Activated B cell treated with CpG ODN at 0.5 μM for 24 hours (primary cell): ENCODE measurements around the gene JPH3. TPM values are rescaled to one million over a fixed set of nuclear protein-coding genes. Genes with fewer than 3 reads are reported as not detected.

Source experiments
- ATAC-seq: fragments of 200-7000 bp; cut with Tn5 transposase; one replicate; pipeline ENCODE4 v1.10.0; 2021; ENCODE audit warnings: low read depth, mild to moderate bottlenecking, moderate library complexity
- CTCF ChIA-PET: fragments of 350-600 bp; sonication (Branson Sonifier 250); formaldehyde crosslinking; loops from one replicate; lab custom pipeline; 2021; ENCODE audit warnings: antibody characterized with exemption; lab: Charles Lee
- POLR2A ChIA-PET: fragments of 350-600 bp; sonication (Branson Sonifier 250); formaldehyde crosslinking; loops from one replicate; lab custom pipeline; 2021; ENCODE audit warnings: antibody characterized with exemption; lab: Charles Lee
- DNase-seq: peaks from one replicate; pipeline ENCODE4 v3.0.0; 2022
- H3K27ac Mint-ChIP-seq: one replicate; pipeline ENCODE4 v1.8.0; 2020; ENCODE audit warnings: mixed read lengths
- H3K27me3 Mint-ChIP-seq: one replicate; pipeline ENCODE4 v1.8.0; 2021; ENCODE audit warnings: mixed read lengths
- H3K36me3 Mint-ChIP-seq: one replicate; pipeline ENCODE4 v1.8.0; 2021; ENCODE audit warnings: low read depth, mixed read lengths
- H3K4me1 Mint-ChIP-seq: one replicate; pipeline ENCODE4 v1.8.0; 2021; ENCODE audit warnings: mixed read lengths
- H3K4me3 Mint-ChIP-seq: one replicate; pipeline ENCODE4 v1.8.0; 2020; ENCODE audit warnings: mild to moderate bottlenecking, mixed read lengths
- H3K9me3 Mint-ChIP-seq: one replicate; pipeline ENCODE4 v1.8.0; 2020; ENCODE audit warnings: mixed read lengths
- CTCF ChIP-seq: fragments of 200-600 bp; IDR thresholded peaks from one replicate; pipeline ENCODE4 v1.8.0; 2022; ENCODE audit warnings: antibody characterized with exemption, mild to moderate bottlenecking
- intact Hi-C: fragments of 100-400 bp; cut with micrococcal nuclease; formaldehyde crosslinking; loops from one replicate; pipeline ENCODE4 v1.15.1; 2024
- total RNA-seq: library from RNA; stranded (reverse); gene quantifications from 2 replicates; pipeline ENCODE4 v1.2.3, GENCODE V29; 2022

JPH3 gene
- total RNA-seq, 1 donor from 2014 or later = not detected

- no peaks in the 10 kb centered on the region for H3K9me3 Mint-ChIP-seq
- no peak for TF ChIP-seq CTCF
- no peaks in the 10 kb centered on the region for H3K4me1 Mint-ChIP-seq
- intact Hi-C loops = no loop called here
- H3K27me3 Mint-ChIP-seq = peaks cover 11% of the 10 kb centered on the region
- no peak overlapping the region for H3K27ac Mint-ChIP-seq
- ATAC-seq (no peak), DNase-seq (no peak)
- H3K4me3 Mint-ChIP-seq = no peak overlapping the region
- ChIA-PET POLR2A (no interaction called here), CTCF (no interaction called here)
- H3K36me3 Mint-ChIP-seq = no peaks in the 10 kb centered on the region
These were observed 11.7 kb downstream of the JPH3 start for GRCh38 chr16:87613961-87614360.

GRCh38 chr16:87615621-87616041 lies 13.3 kb downstream of the JPH3 start:
- ChIA-PET POLR2A (no interaction called here), CTCF (no interaction called here)
- intact Hi-C loops = no loop called here
- no peak for TF ChIP-seq CTCF
- ATAC-seq = no peak
- peaks cover 19% of the 10 kb centered on the region for H3K27me3 Mint-ChIP-seq
- H3K4me3 Mint-ChIP-seq = no peak overlapping the region
- no peaks in the 10 kb centered on the region for H3K9me3 Mint-ChIP-seq
- H3K4me1 Mint-ChIP-seq = no peaks in the 10 kb centered on the region
- H3K36me3 Mint-ChIP-seq = no peaks in the 10 kb centered on the region
- no peak overlapping the region for H3K27ac Mint-ChIP-seq
- no peak for DNase-seq

DNA sequence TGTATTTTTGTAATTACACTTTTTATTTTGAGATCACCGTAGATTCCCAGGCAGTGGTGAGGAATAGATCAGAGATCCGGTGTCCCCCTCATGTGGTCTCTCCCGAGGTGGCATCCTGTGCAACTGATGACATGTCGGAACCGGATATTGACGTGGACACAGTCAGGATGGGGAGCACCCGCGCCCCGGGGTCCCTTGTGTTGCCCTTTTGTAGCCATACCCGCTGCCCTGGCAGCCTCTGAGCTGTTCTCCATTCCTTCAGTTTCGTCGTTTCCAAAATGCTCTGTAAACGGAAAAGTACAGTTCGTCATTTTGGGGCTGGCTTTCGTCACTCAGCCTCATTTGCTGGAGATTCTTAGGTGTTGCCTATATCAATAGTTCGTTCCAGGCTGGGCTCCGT lies 14.2 kb downstream of the JPH3 start:
- no peak for TF ChIP-seq CTCF
- Mint-ChIP-seq H3K27ac (no peak overlapping the region), H3K27me3 (peaks cover 23% of the 10 kb centered on the region), H3K4me3 (no peak overlapping the region), H3K9me3 (no peaks in the 10 kb centered on the region), H3K4me1 (no peaks in the 10 kb centered on the region), H3K36me3 (no peaks in the 10 kb centered on the region)
- no peak for DNase-seq
- CTCF ChIA-PET = no interaction called here
- POLR2A ChIA-PET = no interaction called here
- no peak for ATAC-seq
- intact Hi-C loops = no loop called here

DNA sequence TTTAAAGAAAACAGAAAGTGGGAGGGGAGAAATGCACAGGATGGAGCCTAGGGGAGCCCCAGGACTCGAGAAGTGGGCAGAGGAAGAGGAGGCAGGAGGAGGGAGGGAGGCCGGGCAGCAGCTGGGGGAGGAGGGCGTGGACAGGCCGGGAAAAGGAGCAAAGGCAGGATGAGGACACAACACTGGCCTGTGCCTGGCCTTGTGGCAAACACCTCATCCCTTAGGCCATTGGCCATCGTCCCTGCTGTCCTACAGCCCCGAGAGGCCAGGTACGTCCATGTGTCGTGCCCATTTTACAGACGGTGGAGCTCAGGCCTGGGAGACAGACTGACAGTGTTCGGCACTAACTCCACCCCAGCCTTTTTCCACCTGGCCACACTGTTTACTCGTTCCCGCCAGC lies 15.9 kb downstream of the JPH3 start:
- H3K4me3 Mint-ChIP-seq = no peak overlapping the region
- DNase-seq (no peak), ATAC-seq (no peak)
- no peaks in the 10 kb centered on the region for H3K4me1 Mint-ChIP-seq
- H3K36me3 Mint-ChIP-seq = no peaks in the 10 kb centered on the region
- POLR2A ChIA-PET = no interaction called here
- intact Hi-C loops = no loop called here
- CTCF ChIA-PET = interaction anchor here (1.4 kb wide), 1 partner anchor 18 kb away, joined by 6 read pairs; no protein-coding TSS in a partner anchor
- H3K27ac Mint-ChIP-seq = no peak overlapping the region
- peaks cover 25% of the 10 kb centered on the region for H3K27me3 Mint-ChIP-seq
- TF ChIP-seq CTCF = no peak
- no peaks in the 10 kb centered on the region for H3K9me3 Mint-ChIP-seq

DNA sequence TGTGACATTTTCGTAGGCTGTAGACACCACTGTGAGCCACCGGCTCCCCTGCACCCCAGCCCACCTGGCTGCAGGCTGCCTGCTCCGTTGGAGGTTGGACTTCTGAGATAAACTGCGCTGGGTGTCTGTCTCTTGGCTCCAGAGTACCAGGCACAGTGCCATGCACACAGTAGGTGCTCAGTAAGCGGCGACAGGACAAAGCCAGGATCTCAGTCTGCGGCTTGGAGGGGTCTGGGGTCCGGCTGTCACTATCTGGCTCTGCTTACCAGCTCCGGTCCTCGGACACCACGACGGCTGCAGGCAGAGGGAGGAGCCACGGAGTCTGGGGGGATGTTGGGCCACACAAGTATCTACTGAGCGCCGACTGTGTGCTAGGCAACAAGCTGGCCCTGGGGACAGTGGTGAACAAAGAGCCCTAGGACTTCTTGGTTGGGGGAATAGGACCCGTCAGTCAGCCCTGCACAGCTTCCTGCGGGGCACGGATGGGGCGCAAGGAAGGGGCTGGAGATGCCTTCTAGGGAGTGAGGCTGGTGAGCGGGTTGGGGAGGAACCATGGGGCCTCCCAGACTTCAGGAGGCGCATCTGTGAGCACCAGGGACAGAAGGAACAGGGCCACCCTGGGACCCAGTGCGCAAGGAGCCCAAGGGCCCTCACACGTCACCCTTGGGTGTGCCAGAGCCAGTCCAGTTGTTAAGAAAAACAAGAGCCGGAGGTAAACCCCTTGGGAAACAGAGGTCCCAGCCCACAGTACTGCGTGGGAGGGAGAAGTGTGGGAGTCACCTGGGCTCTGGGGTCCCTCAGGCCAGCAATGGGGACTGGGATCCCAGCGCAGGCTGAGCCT lies 17.3 kb downstream of the JPH3 start:
- CTCF ChIA-PET = no interaction called here
- POLR2A ChIA-PET = no interaction called here
- Mint-ChIP-seq H3K36me3 (no peaks in the 10 kb centered on the region), H3K9me3 (no peaks in the 10 kb centered on the region), H3K4me3 (no peak overlapping the region), H3K4me1 (no peaks in the 10 kb centered on the region), H3K27me3 (peaks cover 25% of the 10 kb centered on the region), H3K27ac (no peak overlapping the region)
- no peak for TF ChIP-seq CTCF
- intact Hi-C loops = no loop called here
- DNase-seq (no peak), ATAC-seq (no peak)
